ENCODE data around the gene CPO. TPM values are rescaled to one million over a fixed set of nuclear protein-coding genes. Genes with fewer than 3 reads are reported as not detected.

The CPO gene
- total and polyA plus RNA-seq, 2 donors from 2014 or later: 0.41 to 0.90 TPM

DNA sequence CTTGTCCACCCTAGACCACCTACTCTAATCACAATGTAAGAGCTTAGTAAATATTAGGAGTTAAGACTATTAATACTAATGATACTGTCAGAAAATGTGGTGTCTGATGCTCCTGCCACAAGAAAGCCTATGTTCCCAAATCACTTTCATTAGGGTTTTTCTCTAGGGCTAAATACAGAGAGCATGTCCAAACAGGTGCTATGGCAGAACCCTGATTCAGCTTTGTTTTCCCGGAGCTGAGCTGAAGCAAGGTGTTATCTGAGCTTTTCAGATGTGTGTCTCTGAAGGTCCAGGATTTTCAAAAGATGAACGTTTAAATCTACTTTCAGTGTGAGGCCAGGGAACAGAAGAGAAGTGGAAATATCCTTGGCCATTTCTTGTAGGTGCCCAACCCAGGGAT lies 40.6 kb downstream of the CPO start:
- H3K27me3 ChIP-seq (ENCODE audit: control insufficient read depth, insufficient read depth, low read length): no peaks in the 10 kb centered on the region
- no peaks in the 10 kb centered on the region for H3K9me3 ChIP-seq (ENCODE audit: control insufficient read depth in 2 of 3, insufficient read depth in 1 of 3, low read length in 3 of 3)
- no peak overlapping the region for H3K27ac ChIP-seq (ENCODE audit: low read depth in 2 of 2, low read length in 2 of 2)
- peaks cover 0 to 2% (median 0%) of the 10 kb centered on the region in 3 donors for H3K4me1 ChIP-seq (ENCODE audit: control insufficient read depth in 2 of 3, insufficient read depth in 2 of 3, low read depth in 1 of 3, low read length in 3 of 3)
- TF ChIP-seq, protein P1, sequence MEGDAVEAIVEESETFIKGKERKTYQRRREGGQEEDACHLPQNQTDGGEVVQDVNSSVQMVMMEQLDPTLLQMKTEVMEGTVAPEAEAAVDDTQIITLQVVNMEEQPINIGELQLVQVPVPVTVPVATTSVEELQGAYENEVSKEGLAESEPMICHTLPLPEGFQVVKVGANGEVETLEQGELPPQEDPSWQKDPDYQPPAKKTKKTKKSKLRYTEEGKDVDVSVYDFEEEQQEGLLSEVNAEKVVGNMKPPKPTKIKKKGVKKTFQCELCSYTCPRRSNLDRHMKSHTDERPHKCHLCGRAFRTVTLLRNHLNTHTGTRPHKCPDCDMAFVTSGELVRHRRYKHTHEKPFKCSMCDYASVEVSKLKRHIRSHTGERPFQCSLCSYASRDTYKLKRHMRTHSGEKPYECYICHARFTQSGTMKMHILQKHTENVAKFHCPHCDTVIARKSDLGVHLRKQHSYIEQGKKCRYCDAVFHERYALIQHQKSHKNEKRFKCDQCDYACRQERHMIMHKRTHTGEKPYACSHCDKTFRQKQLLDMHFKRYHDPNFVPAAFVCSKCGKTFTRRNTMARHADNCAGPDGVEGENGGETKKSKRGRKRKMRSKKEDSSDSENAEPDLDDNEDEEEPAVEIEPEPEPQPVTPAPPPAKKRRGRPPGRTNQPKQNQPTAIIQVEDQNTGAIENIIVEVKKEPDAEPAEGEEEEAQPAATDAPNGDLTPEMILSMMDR (IDR thresholded peaks at IDR 0.05; ENCODE audit: borderline replicate concordance, extremely low read depth, insufficient read depth): no peak
- no peak for FAIRE-seq
- DNase-seq: no peak
- intact Hi-C loops (cut with DNase I): loop anchor here (10.0 kb wide), 1 partner anchor 495 kb away; no protein-coding TSS in a partner anchor
- no peak overlapping the region for H3K9ac ChIP-seq (ENCODE audit: low read length in 3 of 3)
- no peak overlapping the region for H3K4me3 ChIP-seq (ENCODE audit: low read length in 3 of 3)
- H3K36me3 ChIP-seq (ENCODE audit: control insufficient read depth in 2 of 3, insufficient read depth in 3 of 3, low read length in 3 of 3): no peaks in the 10 kb centered on the region

- TF ChIP-seq, protein P1 (IDR thresholded peaks at IDR 0.05; ENCODE audit: borderline replicate concordance, extremely low read depth, insufficient read depth): no peak
- Histone ChIP-seq H3K4me3 (ENCODE audit: low read length in 3 of 3) (no peak overlapping the region), H3K27ac (ENCODE audit: low read depth in 2 of 2, low read length in 2 of 2) (no peak overlapping the region), H3K4me1 (ENCODE audit: control insufficient read depth in 2 of 3, insufficient read depth in 2 of 3, low read depth in 1 of 3, low read length in 3 of 3) (peaks cover 0 to 2% (median 0%) of the 10 kb centered on the region in 3 donors), H3K9me3 (ENCODE audit: control insufficient read depth in 2 of 3, insufficient read depth in 1 of 3, low read length in 3 of 3) (no peaks in the 10 kb centered on the region), H3K36me3 (ENCODE audit: control insufficient read depth in 2 of 3, insufficient read depth in 3 of 3, low read length in 3 of 3) (no peaks in the 10 kb centered on the region), H3K27me3 (ENCODE audit: control insufficient read depth, insufficient read depth, low read length) (no peaks in the 10 kb centered on the region), H3K9ac (ENCODE audit: low read length in 3 of 3) (no peak overlapping the region)
- no peak for DNase-seq
- no peak for FAIRE-seq
- intact Hi-C loops (cut with DNase I): loop anchor here (10.0 kb wide), 1 partner anchor 494 kb away; no protein-coding TSS in a partner anchor
Observed at GRCh38 chr2:206980413-206980812, 41.1 kb downstream of the CPO start.

DNA sequence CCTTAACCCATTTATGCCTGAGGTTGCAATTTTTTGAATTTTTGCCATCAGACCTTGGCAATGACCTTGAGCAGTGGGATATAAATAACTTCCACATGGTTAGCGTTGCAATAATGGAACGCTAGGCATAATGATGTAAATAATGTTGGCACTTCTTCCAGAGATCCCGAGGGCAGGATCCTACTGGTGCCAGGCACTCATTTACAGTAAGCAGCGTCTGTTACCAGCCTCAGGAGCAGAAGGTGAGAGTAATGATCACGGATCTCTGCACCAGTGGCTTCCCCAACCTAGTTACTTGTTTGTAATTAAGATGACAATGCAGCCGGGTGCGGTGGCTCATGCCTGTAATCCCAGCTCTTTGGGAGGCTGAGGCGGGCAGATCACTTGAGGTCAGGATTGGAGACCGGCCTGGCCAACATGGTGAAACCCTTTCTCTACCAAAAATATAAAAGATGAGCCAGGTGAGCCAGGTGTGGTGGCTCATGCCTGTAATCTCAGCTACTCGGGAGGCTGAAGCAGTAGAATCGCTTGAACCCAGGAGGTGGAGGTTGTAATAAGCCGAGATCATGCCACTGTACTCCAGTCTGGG lies 41.9 kb downstream of the CPO start:
- Histone ChIP-seq H3K4me1 (ENCODE audit: control insufficient read depth in 2 of 3, insufficient read depth in 2 of 3, low read depth in 1 of 3, low read length in 3 of 3) (peaks cover 0 to 2% (median 0%) of the 10 kb centered on the region in 3 donors), H3K9me3 (ENCODE audit: control insufficient read depth in 2 of 3, insufficient read depth in 1 of 3, low read length in 3 of 3) (no peaks in the 10 kb centered on the region), H3K4me3 (ENCODE audit: low read length in 3 of 3) (no peak overlapping the region), H3K27ac (ENCODE audit: low read depth in 2 of 2, low read length in 2 of 2) (no peak overlapping the region), H3K27me3 (ENCODE audit: control insufficient read depth, insufficient read depth, low read length) (no peaks in the 10 kb centered on the region), H3K36me3 (ENCODE audit: control insufficient read depth in 2 of 3, insufficient read depth in 3 of 3, low read length in 3 of 3) (no peaks in the 10 kb centered on the region), H3K9ac (ENCODE audit: low read length in 3 of 3) (no peak overlapping the region)
- TF ChIP-seq, protein P1 (IDR thresholded peaks at IDR 0.05; ENCODE audit: borderline replicate concordance, extremely low read depth, insufficient read depth): no peak
- intact Hi-C loops (cut with DNase I): loop anchor here (10.0 kb wide), 1 partner anchor 494 kb away; no protein-coding TSS in a partner anchor
- no peak for DNase-seq
- FAIRE-seq: no peak
